Esophagus squamous epithelium (tissue), 5 donors: ENCODE measurements around the gene TRIM63. TPM values are rescaled to one million over a fixed set of nuclear protein-coding genes. Genes with fewer than 3 reads are reported as not detected.

Source experiments
- DNase-seq: peaks from one replicate; lab custom pipeline; 2025; lab: John Stamatoyannopoulos, UW
- H3K27ac ChIP-seq, 4 donors: fragments of 200-600 bp; sonication (generic); one replicate each; pipeline ENCODE4 v1.5.1; 2016 to 2019; ENCODE audit warnings: mild to moderate bottlenecking in 1 of 4
- H3K27me3 ChIP-seq, 4 donors: fragments of 200-600 bp; sonication (generic); 1 replicate in 3 of 4; 2 replicates in 1 of 4; pipeline versions ENCODE4 v1.5.1 to v1.6.0; 2017 to 2021; ENCODE audit warnings: antibody characterized with exemption in 1 of 4
- H3K36me3 ChIP-seq, 3 donors: fragments of 200-600 bp; sonication (generic); one replicate each; pipeline ENCODE4 v1.5.1; 2016 to 2019
- H3K4me1 ChIP-seq, 3 donors: fragments of 200-600 bp; sonication (generic); one replicate each; pipeline ENCODE4 v1.5.1; 2017 to 2019
- H3K4me3 ChIP-seq, 4 donors: fragments of 200-600 bp; sonication (generic); 1 replicate in 3 of 4; 2 replicates in 1 of 4; pipeline ENCODE4 v1.5.1; 2016 to 2019; ENCODE audit warnings: mild to moderate bottlenecking in 2 of 4, moderate library complexity in 1 of 4
- H3K9me3 ChIP-seq, 3 donors: fragments of 200-600 bp; sonication (generic); one replicate each; pipeline ENCODE4 v1.5.1; 2016 to 2019
- POLR2A ChIP-seq, 4 donors: fragments of 450-650 bp; IDR thresholded peaks; one replicate each; pipeline ENCODE4 v1.6.1; 2017; ENCODE audit warnings: antibody characterized with exemption in 4 of 4, mild to moderate bottlenecking in 4 of 4, moderate library complexity in 3 of 4
- WGBS, 2 donors: methylation state at CpG; one replicate each; pipeline ENCODE4 v1.1.5; 2018; 5-methylcytosine and 5-hydroxymethylcytosine counted together
- intact Hi-C: fragments of 100-400 bp; cut with DNase I; formaldehyde crosslinking; loops from one replicate; pipeline ENCODE4 v1.15.0; 2022
- total RNA-seq, 4 donors: library from RNA; depleted of rRNA; stranded (reverse); fragments of >200 nt; gene quantifications; one replicate each; pipeline ENCODE4 v1.1.0, GENCODE V29; 2016
- TF ChIP-seq, protein P1 (sequence below), 6 experiments: fragments of 450-650 bp in 4 of 6; fragments of 200-600 bp in 2 of 6; sonication (generic) in 2 of 6; IDR thresholded peaks; one replicate each; pipeline ENCODE4 v1.5.1; 2016 to 2019; ENCODE audit warnings: antibody characterized with exemption in 6 of 6, mild to moderate bottlenecking in 4 of 6, moderate library complexity in 4 of 6
- donor health status: DM: yes; HTN: yes; CAD: no.

TRIM63 gene
- total RNA-seq, 4 donors from 2014 or later, result 0.23 to 1.7 TPM; not detected in 2

DNA sequence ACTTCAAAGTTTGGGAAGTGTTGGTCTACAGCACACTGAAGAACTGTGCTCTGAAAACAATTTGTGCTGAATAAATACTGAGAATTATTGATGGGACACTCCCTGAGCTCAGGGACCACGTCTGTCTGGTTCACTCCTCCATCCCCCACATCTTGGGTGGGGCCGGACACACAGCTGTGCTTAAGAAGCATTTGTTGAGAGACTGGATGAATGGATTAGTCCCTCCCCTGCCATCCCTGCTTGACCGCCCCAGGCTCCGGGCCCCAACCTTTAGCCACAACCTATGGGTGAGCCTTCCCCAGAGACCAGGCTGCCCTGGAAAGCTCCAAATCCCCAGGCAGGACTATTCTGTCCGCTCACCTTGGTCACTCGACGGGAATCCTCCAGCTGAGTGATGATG is 7.5 kb downstream of the TRIM63 start:
- no peak for DNase-seq
- no peak overlapping the region for H3K4me3 ChIP-seq
- peaks cover 0 to 92% (median 0%) of the 10 kb centered on the region in 4 donors for H3K27me3 ChIP-seq
- H3K4me1 ChIP-seq, result no peaks in the 10 kb centered on the region
- H3K36me3 ChIP-seq, result no peaks in the 10 kb centered on the region
- TF ChIP-seq, protein P1, sequence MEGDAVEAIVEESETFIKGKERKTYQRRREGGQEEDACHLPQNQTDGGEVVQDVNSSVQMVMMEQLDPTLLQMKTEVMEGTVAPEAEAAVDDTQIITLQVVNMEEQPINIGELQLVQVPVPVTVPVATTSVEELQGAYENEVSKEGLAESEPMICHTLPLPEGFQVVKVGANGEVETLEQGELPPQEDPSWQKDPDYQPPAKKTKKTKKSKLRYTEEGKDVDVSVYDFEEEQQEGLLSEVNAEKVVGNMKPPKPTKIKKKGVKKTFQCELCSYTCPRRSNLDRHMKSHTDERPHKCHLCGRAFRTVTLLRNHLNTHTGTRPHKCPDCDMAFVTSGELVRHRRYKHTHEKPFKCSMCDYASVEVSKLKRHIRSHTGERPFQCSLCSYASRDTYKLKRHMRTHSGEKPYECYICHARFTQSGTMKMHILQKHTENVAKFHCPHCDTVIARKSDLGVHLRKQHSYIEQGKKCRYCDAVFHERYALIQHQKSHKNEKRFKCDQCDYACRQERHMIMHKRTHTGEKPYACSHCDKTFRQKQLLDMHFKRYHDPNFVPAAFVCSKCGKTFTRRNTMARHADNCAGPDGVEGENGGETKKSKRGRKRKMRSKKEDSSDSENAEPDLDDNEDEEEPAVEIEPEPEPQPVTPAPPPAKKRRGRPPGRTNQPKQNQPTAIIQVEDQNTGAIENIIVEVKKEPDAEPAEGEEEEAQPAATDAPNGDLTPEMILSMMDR (IDR thresholded peaks at IDR 0.05), result no peak
- no peak for TF ChIP-seq POLR2A (IDR thresholded peaks at IDR 0.05)
- no peak overlapping the region for H3K27ac ChIP-seq
- intact Hi-C loops, result no loop called here
- no peaks in the 10 kb centered on the region for H3K9me3 ChIP-seq
- 33 to 62% methylated on average over 3 to 7 of the region's 7 CpGs for WGBS, 2 donors

DNA sequence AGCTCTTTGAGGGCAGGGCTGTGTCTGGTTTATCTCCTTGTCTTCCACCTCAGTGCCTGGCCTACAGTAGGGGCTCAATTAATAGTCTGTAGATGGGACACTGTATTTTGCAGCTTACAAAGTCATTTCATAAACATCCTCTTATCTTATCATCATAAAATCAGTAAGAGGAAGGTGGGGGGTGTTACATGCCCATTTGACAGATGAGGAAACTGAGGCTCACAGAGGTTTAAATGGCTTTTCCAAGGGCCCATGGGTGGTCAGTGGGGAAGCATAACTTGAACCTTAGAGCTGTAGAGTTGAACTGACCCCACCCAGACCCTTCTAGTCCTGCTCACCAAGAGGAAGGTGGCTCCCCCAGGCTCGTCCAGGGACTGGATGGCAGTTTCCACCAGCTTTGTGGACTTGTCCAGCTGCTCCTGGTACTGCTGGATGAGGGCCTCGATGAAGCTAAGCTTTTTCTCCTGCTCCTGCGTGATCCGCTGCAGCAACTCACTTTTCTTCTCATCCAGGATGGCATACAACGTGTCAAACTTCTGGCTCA is 9.3 kb downstream of the TRIM63 start:
- Histone ChIP-seq H3K27me3 (peaks cover 0 to 98% (median 3%) of the 10 kb centered on the region in 4 donors), H3K9me3 (no peaks in the 10 kb centered on the region), H3K36me3 (no peaks in the 10 kb centered on the region), H3K4me1 (no peaks in the 10 kb centered on the region), H3K4me3 (no peak overlapping the region), H3K27ac (no peak overlapping the region)
- no peak for DNase-seq
- intact Hi-C loops, result no loop called here
- TF ChIP-seq, protein P1 (IDR thresholded peaks at IDR 0.05), result no peak
- no peak for TF ChIP-seq POLR2A (IDR thresholded peaks at IDR 0.05)
- 69 to 89% methylated on average over 4 to 5 of the region's 5 CpGs for WGBS, 2 donors

DNA sequence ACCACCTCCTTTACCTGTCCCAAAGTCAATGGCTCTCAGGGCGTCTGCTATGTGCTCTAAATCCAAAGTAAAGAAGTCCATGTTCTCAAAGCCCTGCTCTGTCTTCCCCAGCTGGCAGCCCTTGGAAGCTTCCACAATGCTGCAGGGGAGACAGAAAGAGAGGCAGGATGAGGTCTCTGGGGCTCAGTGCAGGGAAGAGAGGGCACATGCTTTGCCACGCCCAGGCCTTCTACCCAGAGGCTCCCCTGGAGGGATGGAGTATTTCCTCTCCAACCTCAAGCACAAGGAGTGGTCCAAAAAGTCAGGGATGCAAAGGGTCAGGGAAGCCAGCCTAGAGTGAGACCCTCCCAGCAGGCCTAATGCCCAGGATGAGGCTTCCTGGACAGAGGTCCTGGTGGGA is 10.2 kb downstream of the TRIM63 start:
- 67 to 80% methylated on average over 1 of the region's 2 CpGs for WGBS, 2 donors
- Histone ChIP-seq H3K4me3 (no peak overlapping the region), H3K27me3 (peaks cover 0 to 98% (median 3%) of the 10 kb centered on the region in 4 donors), H3K9me3 (no peaks in the 10 kb centered on the region), H3K36me3 (no peaks in the 10 kb centered on the region), H3K27ac (no peak overlapping the region), H3K4me1 (no peaks in the 10 kb centered on the region)
- DNase-seq, result no peak
- TF ChIP-seq, protein P1 (IDR thresholded peaks at IDR 0.05), result no peak
- TF ChIP-seq POLR2A (IDR thresholded peaks at IDR 0.05), result no peak
- intact Hi-C loops, result no loop called here

DNA sequence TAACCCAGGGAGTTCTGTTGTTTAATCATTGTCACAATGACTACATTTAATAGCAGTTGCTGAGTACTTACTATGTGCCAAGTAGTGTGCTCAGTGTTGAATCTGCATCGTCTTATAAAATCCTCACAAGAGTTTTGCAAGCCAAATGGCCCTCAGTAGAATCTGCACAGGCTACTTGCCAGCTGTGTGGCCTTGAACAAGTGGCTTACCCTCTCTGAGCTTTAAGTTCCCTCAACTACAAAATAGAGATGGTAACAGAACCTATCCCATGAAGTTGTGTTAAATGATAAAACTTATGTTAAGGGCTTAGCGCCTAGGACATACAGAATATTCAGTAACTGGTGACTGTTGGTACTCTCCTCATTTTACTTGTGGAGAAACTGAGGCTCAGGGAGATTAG is 12.4 kb downstream of the TRIM63 start:
- Histone ChIP-seq H3K36me3 (no peaks in the 10 kb centered on the region), H3K4me3 (no peak overlapping the region), H3K4me1 (no peaks in the 10 kb centered on the region), H3K27me3 (peaks cover 0 to 100% (median 3%) of the 10 kb centered on the region in 4 donors), H3K27ac (no peak overlapping the region), H3K9me3 (no peaks in the 10 kb centered on the region)
- no peak for TF ChIP-seq POLR2A (IDR thresholded peaks at IDR 0.05)
- TF ChIP-seq, protein P1 (IDR thresholded peaks at IDR 0.05), result no peak
- intact Hi-C loops, result no loop called here
- no peak for DNase-seq
- WGBS, 2 donors, result 65 to 75% methylated on average over 2 of the region's 2 CpGs

DNA sequence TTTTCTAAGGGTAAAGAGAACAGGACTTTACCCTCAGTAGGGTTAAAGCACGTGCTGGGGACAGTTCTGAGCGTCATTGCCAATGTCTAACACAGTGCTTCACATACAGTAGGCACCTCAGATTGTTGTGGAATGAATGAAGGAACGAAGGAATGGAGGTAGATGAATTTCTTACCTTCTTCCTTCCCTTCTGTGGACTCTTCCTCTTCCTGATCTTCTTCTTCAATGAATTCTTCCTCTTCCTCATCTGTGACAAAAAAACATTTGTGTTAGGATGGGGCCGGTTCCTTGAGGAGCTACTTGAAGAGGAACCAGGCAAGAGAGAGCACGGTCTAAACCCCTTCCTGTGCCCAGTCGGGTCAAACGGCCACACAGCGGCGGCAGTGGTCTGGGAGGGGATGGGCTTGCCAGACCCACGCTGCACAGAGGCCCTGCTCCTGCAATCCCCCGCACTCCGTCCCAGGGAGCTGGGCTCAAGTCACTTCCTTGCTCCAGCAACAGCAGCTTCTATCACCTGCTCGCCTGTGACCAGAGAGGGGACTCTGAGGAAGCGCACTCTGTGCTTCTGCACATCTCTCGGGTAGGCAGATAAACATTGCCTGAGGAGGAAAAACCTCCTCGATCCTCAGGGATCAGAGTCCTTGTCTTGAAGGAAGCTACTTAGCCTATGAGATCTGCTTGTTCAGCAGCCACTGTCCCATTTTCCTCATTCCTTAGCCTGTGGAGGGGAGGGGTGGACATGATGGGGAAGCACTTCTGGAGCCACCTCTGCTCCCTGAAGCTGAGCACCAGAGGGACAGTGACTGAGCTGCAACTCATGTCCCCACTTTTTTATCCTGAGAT is 13.5 kb downstream of the TRIM63 start:
- intact Hi-C loops, result no loop called here
- TF ChIP-seq POLR2A (IDR thresholded peaks at IDR 0.05), result no peak
- TF ChIP-seq, protein P1 (IDR thresholded peaks at IDR 0.05), result no peak
- no peak for DNase-seq
- H3K9me3 ChIP-seq, result no peaks in the 10 kb centered on the region
- no peak overlapping the region for H3K27ac ChIP-seq
- peaks cover 0 to 100% (median 3%) of the 10 kb centered on the region in 4 donors for H3K27me3 ChIP-seq
- H3K4me3 ChIP-seq, result no peak overlapping the region
- WGBS, 2 donors, result 43 to 67% methylated on average over 5 to 10 of the region's 16 CpGs
- H3K4me1 ChIP-seq, result no peaks in the 10 kb centered on the region
- H3K36me3 ChIP-seq, result no peaks in the 10 kb centered on the region
